CD14-positive monocyte (primary cell): ENCODE measurements around the gene RSRC1. TPM values are rescaled to one million over a fixed set of nuclear protein-coding genes. Genes with fewer than 3 reads are reported as not detected.

ENCODE experiments used
- DNase-seq, 3 donors: peaks; one replicate each; pipeline ENCODE4 v3.0.0-alpha.2; 2011 to 2022
- H2AFZ ChIP-seq: 2 replicates; pipeline ENCODE4 v1.6.0; 2012; ENCODE audit warnings: mild to moderate bottlenecking, low read depth, low read length, inconsistent platforms; ENCODE audit not compliant: insufficient read depth, poor library complexity, severe bottlenecking
- H3K27ac ChIP-seq, 2 donors: 1 replicate in 1 of 2; 2 replicates in 1 of 2; pipeline ENCODE4 v1.5.1; 2012 to 2013; ENCODE audit warnings: low read length in 2 of 2, control low read depth in 1 of 2, inconsistent platforms in 1 of 2, low read depth in 1 of 2, mild to moderate bottlenecking in 1 of 2
- H3K27me3 ChIP-seq, 2 donors: one replicate each; pipeline versions ENCODE4 v1.6.0 to v1.6.1; 2011 to 2013; ENCODE audit warnings: low read length in 2 of 2; ENCODE audit not compliant: control insufficient read depth in 2 of 2, insufficient read depth in 2 of 2
- H3K36me3 ChIP-seq, 2 donors: replicated peaks in 1 of 2; 1 replicate in 1 of 2; 2 replicates in 1 of 2; pipeline versions ENCODE4 v1.5.1 to v1.6.1; 2012 to 2013; ENCODE audit warnings: low read length in 2 of 2, control low read depth in 1 of 2, inconsistent platforms in 1 of 2, mild to moderate bottlenecking in 1 of 2; ENCODE audit not compliant: insufficient read depth in 2 of 2, control insufficient read depth in 1 of 2
- H3K4me1 ChIP-seq, 2 donors: 1 replicate in 1 of 2; 2 replicates in 1 of 2; pipeline versions ENCODE4 v1.5.1 to v1.6.1; 2012 to 2013; ENCODE audit warnings: low read length in 2 of 2, control low read depth in 1 of 2, inconsistent platforms in 1 of 2, mild to moderate bottlenecking in 1 of 2, moderate library complexity in 1 of 2; ENCODE audit not compliant: insufficient read depth in 2 of 2, control insufficient read depth in 1 of 2
- H3K4me2 ChIP-seq: replicated peaks from 2 replicates; pipeline ENCODE3; 2012; ENCODE audit warnings: low read length, moderate library complexity, mild to moderate bottlenecking; ENCODE audit not compliant: poor library complexity, severe bottlenecking; ENCODE audit errors: extremely low read depth
- H3K4me3 ChIP-seq, 3 experiments: fragments of 200-600 bp in 1 of 3; sonication (generic) in 1 of 3; replicated peaks in 1 of 3; 1 replicate in 2 of 3; 2 replicates in 1 of 3; pipeline ENCODE4 v1.5.1; 2011 to 2013; ENCODE audit warnings: low read length in 3 of 3, mild to moderate bottlenecking in 3 of 3, control low read depth in 2 of 3, low read depth in 2 of 3, inconsistent platforms in 1 of 3, moderate library complexity in 1 of 3
- H3K79me2 ChIP-seq: 2 replicates; pipeline ENCODE4 v1.6.0; 2012; ENCODE audit warnings: mild to moderate bottlenecking, control low read depth, inconsistent platforms, low read length, moderate library complexity; ENCODE audit not compliant: insufficient read depth
- H3K9ac ChIP-seq: 2 replicates; pipeline ENCODE4 v1.6.0; 2017; ENCODE audit warnings: low read length, mild to moderate bottlenecking; ENCODE audit not compliant: insufficient read depth, poor library complexity, severe bottlenecking
- H3K9me3 ChIP-seq, 2 donors: replicated peaks in 1 of 2; 1 replicate in 1 of 2; 2 replicates in 1 of 2; pipeline versions ENCODE4 v1.5.1 to v1.6.1; 2012 to 2013; ENCODE audit warnings: low read length in 2 of 2, control low read depth in 1 of 2; ENCODE audit not compliant: control insufficient read depth in 1 of 2, insufficient read depth in 1 of 2
- H4K20me1 ChIP-seq: 2 replicates; pipeline ENCODE4 v1.6.0; 2012; ENCODE audit warnings: mild to moderate bottlenecking, low read length, control low read depth, moderate library complexity; ENCODE audit not compliant: insufficient read depth
- H3K27ac Mint-ChIP-seq, 7 donors: one replicate each; pipeline ENCODE4 v1.8.0; 2020; ENCODE audit warnings: mild to moderate bottlenecking in 7 of 7, mixed read lengths in 7 of 7, moderate library complexity in 6 of 7, inconsistent platforms in 2 of 7
- H3K27me3 Mint-ChIP-seq, 3 donors: one replicate each; pipeline ENCODE4 v1.8.0; 2021 to 2022; ENCODE audit warnings: low read depth in 3 of 3, mild to moderate bottlenecking in 3 of 3, mixed read lengths in 3 of 3, moderate library complexity in 3 of 3, inconsistent platforms in 1 of 3
- H3K36me3 Mint-ChIP-seq, 2 donors: one replicate each; pipeline ENCODE4 v1.8.0; 2020; ENCODE audit warnings: mixed read lengths in 2 of 2, inconsistent platforms in 1 of 2, mild to moderate bottlenecking in 1 of 2
- H3K4me1 Mint-ChIP-seq: one replicate; pipeline ENCODE4 v1.8.0; 2020; ENCODE audit warnings: mild to moderate bottlenecking, mixed read lengths
- H3K4me3 Mint-ChIP-seq, 2 donors: one replicate each; pipeline ENCODE4 v1.8.0; 2020; ENCODE audit warnings: mild to moderate bottlenecking in 2 of 2, mixed read lengths in 2 of 2, moderate library complexity in 1 of 2
- H3K9me3 Mint-ChIP-seq, 7 donors: one replicate each; pipeline ENCODE4 v1.8.0; 2020 to 2022; ENCODE audit warnings: mixed read lengths in 7 of 7, mild to moderate bottlenecking in 6 of 7, moderate library complexity in 6 of 7, inconsistent platforms in 2 of 7
- CTCF ChIP-seq: fragments of 200-600 bp; IDR thresholded peaks from one replicate; pipeline ENCODE4 v1.8.0; 2022; ENCODE audit warnings: antibody characterized with exemption, mild to moderate bottlenecking
- WGBS: methylation state at CpG from one replicate; pipeline ENCODE4 v1.1.5; 2013; ENCODE audit warnings: missing lambda C conversion rate; ENCODE audit not compliant: insufficient coverage; 5-methylcytosine and 5-hydroxymethylcytosine counted together
- intact Hi-C, 2 donors: fragments of 100-400 bp; cut with micrococcal nuclease; formaldehyde crosslinking; loops; one replicate each; pipeline versions ENCODE4 v1.15.0 to v1.15.1; 2023
- polyA plus RNA-seq, 3 donors: library from polyadenylated mRNA; depleted of rRNA in 1 of 3; unstranded in 2 of 3; stranded (reverse) in 1 of 3; fragments of 300-500 nt in 2 of 3; fragments of >200 nt in 1 of 3; fragmentation: Illumina TruSeq in 2 of 3; gene quantifications; 1 replicate in 2 of 3; 2 replicates in 1 of 3; pipeline ENCODE4 v1.2.3, GENCODE V29; 2012 to 2021

Gene RSRC1
- polyA plus RNA-seq, 3 donors, result 6.6 to 31.7 (median 15.1) TPM

GRCh38 chr3:158453865-158454264 lies 344.0 kb downstream of the RSRC1 start:
- Mint-ChIP-seq H3K27me3 (no peaks in the 10 kb centered on the region), H3K27ac (no peak overlapping the region), H3K36me3 (peaks cover 3 to 4% of the 10 kb centered on the region in 2 donors), H3K4me3 (no peak overlapping the region), H3K9me3 (no peaks in the 10 kb centered on the region), H3K4me1 (peaks cover 6% of the 10 kb centered on the region)
- H3K4me2 ChIP-seq, result no peak overlapping the region
- H3K9me3 ChIP-seq, result no peaks in the 10 kb centered on the region
- H3K36me3 ChIP-seq, result no peaks in the 10 kb centered on the region
- H3K4me1 ChIP-seq, result no peaks in the 10 kb centered on the region
- H3K27me3 ChIP-seq, result no peaks in the 10 kb centered on the region
- intact Hi-C loops, result no loop called here
- DNase-seq, result no peak
- no peak for TF ChIP-seq CTCF
- H2AFZ ChIP-seq, result no peak overlapping the region
- no peak overlapping the region for H3K27ac ChIP-seq
- no peak overlapping the region for H3K9ac ChIP-seq
- H3K79me2 ChIP-seq, result no peaks in the 10 kb centered on the region
- H3K4me3 ChIP-seq, result no peak overlapping the region
- H4K20me1 ChIP-seq, result no peaks in the 10 kb centered on the region

GRCh38 chr3:158455406-158455805 lies 345.5 kb downstream of the RSRC1 start:
- H3K9ac ChIP-seq, result no peak overlapping the region

More at GRCh38 chr3:158455406-158455805, 345.5 kb downstream of the RSRC1 start:
- Histone ChIP-seq H3K27me3 (no peaks in the 10 kb centered on the region), H3K27ac (no peak overlapping the region), H3K79me2 (no peaks in the 10 kb centered on the region), H2AFZ (no peak overlapping the region), H3K36me3 (no peaks in the 10 kb centered on the region), H3K4me1 (peaks cover 0 to 7% of the 10 kb centered on the region in 2 donors), H4K20me1 (no peaks in the 10 kb centered on the region), H3K4me2 (no peak overlapping the region), H3K9me3 (no peaks in the 10 kb centered on the region), H3K4me3 (no peak overlapping the region)
- WGBS, result 78% methylated on average over 4 of the region's 5 CpGs
- no peaks in the 10 kb centered on the region for H3K27me3 Mint-ChIP-seq
- H3K4me1 Mint-ChIP-seq, result peaks cover 14% of the 10 kb centered on the region
- H3K27ac Mint-ChIP-seq, result no peak overlapping the region
- H3K4me3 Mint-ChIP-seq, result no peak overlapping the region
- peaks cover 3 to 4% of the 10 kb centered on the region in 2 donors for H3K36me3 Mint-ChIP-seq
- DNase-seq, result no peak
- intact Hi-C loops, result no loop called here
- no peak for TF ChIP-seq CTCF
- H3K9me3 Mint-ChIP-seq, result no peaks in the 10 kb centered on the region
